Measurements from ENCODE around the gene TSPAN32. TPM values are rescaled to one million over a fixed set of nuclear protein-coding genes. Genes with fewer than 3 reads are reported as not detected.

The TSPAN32 gene
- polyA plus RNA-seq, 1 donor (not counting 4 experiments of a cell fraction or from before 2014, with no cell fraction given): not detected

DNA sequence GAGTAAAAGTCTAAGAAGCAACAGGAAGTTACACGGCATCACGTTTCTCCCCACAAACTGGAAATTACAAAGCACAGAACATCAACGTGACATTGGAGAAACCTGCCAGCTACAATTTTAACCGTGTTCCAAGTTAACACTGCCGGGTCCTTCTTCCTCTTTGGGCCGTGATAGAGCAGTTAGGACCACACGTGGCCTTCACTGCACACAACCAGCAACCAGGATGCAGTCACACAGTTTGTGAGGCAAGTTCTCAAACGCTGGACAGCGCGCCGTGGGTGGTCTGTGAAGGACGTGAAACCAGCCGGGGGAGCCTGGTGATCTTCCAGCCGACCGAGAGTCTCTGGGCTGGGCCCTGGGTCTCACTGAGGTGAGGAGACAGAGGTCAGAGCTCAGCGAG is 14.7 kb upstream of the TSPAN32 start:
- no peaks in the 10 kb centered on the region for H4K20me1 ChIP-seq (ENCODE audit: control insufficient read depth, extremely low read depth, insufficient read depth, low read length)
- FAIRE-seq (no peak), DNase-seq (ENCODE audit: low read depth, low spot score) (no peak)
- H3K9me1 ChIP-seq (ENCODE audit: control insufficient read depth, extremely low read depth, insufficient read depth, low read length): no peaks in the 10 kb centered on the region
- H3K36me3 ChIP-seq (ENCODE audit: control insufficient read depth in 2 of 2, extremely low read depth in 1 of 2, insufficient read depth in 2 of 2, low read length in 2 of 2): no peaks in the 10 kb centered on the region
- no peaks in the 10 kb centered on the region for H3K9me3 ChIP-seq (ENCODE audit: control insufficient read depth, low read depth, low read length)
- no peak overlapping the region for H3K4me2 ChIP-seq (ENCODE audit: control insufficient read depth, extremely low read depth, insufficient read depth, low read depth, low read length)
- H3K4me3 ChIP-seq (ENCODE audit: control insufficient read depth in 2 of 3, extremely low read depth in 1 of 3, insufficient read depth in 2 of 3, low read depth in 1 of 3, low read length in 3 of 3): no peak overlapping the region
- H3K27ac ChIP-seq (ENCODE audit: control insufficient read depth, insufficient read depth, low read length): no peak overlapping the region
- H3K79me2 ChIP-seq (ENCODE audit: control insufficient read depth, insufficient read depth, low read length): no peaks in the 10 kb centered on the region
- no peak overlapping the region for H2AFZ ChIP-seq (ENCODE audit: control insufficient read depth, low read length)
- H3K4me1 ChIP-seq (ENCODE audit: control insufficient read depth, extremely low read depth, insufficient read depth, low read length): no peaks in the 10 kb centered on the region
- TF ChIP-seq, protein P1, sequence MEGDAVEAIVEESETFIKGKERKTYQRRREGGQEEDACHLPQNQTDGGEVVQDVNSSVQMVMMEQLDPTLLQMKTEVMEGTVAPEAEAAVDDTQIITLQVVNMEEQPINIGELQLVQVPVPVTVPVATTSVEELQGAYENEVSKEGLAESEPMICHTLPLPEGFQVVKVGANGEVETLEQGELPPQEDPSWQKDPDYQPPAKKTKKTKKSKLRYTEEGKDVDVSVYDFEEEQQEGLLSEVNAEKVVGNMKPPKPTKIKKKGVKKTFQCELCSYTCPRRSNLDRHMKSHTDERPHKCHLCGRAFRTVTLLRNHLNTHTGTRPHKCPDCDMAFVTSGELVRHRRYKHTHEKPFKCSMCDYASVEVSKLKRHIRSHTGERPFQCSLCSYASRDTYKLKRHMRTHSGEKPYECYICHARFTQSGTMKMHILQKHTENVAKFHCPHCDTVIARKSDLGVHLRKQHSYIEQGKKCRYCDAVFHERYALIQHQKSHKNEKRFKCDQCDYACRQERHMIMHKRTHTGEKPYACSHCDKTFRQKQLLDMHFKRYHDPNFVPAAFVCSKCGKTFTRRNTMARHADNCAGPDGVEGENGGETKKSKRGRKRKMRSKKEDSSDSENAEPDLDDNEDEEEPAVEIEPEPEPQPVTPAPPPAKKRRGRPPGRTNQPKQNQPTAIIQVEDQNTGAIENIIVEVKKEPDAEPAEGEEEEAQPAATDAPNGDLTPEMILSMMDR (optimal IDR thresholded peaks at IDR 0.05 in 1 of 3, IDR thresholded peaks at IDR 0.05 in 1 of 3, conservative IDR thresholded peaks at IDR 0.05 in 1 of 3; ENCODE audit: extremely low read depth in 1 of 3, insufficient read depth in 2 of 3, low read length in 3 of 3): no peak
- no peak overlapping the region for H3K9ac ChIP-seq (ENCODE audit: control insufficient read depth, extremely low read depth, insufficient read depth, low read length)
- peaks cover 18% of the 10 kb centered on the region for H3K27me3 ChIP-seq (ENCODE audit: control insufficient read depth, extremely low read depth, insufficient read depth, low read length)
- dilution Hi-C loops (cut with MboI; ENCODE audit: extremely low pct_ligation_motif_present, low sequenced_read_pairs): no loop called here

DNA sequence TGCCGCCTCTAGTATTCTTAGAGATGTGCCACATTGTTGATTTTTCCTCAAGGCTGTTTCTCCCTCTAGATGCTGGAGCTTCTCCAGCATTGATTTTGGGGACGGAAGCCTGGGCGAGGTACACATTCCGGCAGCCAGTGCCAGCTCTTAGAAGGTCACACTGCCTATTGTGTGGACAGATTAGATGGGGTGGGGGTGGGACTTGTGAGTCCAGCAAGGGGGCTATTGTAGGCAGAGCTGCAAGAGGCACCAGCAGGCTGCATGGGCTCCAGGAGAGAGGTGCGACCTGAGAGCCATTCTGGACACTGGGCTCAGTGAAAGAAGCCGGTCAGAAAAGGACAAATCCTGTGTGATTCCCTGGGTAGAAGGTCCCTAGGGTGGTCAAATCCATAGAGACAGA is 12.5 kb upstream of the TSPAN32 start:
- no peaks in the 10 kb centered on the region for H3K79me2 ChIP-seq (ENCODE audit: control insufficient read depth, insufficient read depth, low read length)
- no peak overlapping the region for H3K9ac ChIP-seq (ENCODE audit: control insufficient read depth, extremely low read depth, insufficient read depth, low read length)
- dilution Hi-C loops (cut with MboI; ENCODE audit: extremely low pct_ligation_motif_present, low sequenced_read_pairs): no loop called here
- no peaks in the 10 kb centered on the region for H4K20me1 ChIP-seq (ENCODE audit: control insufficient read depth, extremely low read depth, insufficient read depth, low read length)
- H3K4me2 ChIP-seq (ENCODE audit: control insufficient read depth, extremely low read depth, insufficient read depth, low read depth, low read length): no peak overlapping the region
- no peaks in the 10 kb centered on the region for H3K36me3 ChIP-seq (ENCODE audit: control insufficient read depth in 2 of 2, extremely low read depth in 1 of 2, insufficient read depth in 2 of 2, low read length in 2 of 2)
- H3K4me1 ChIP-seq (ENCODE audit: control insufficient read depth, extremely low read depth, insufficient read depth, low read length): no peaks in the 10 kb centered on the region
- no peaks in the 10 kb centered on the region for H3K9me1 ChIP-seq (ENCODE audit: control insufficient read depth, extremely low read depth, insufficient read depth, low read length)
- H3K27me3 ChIP-seq (ENCODE audit: control insufficient read depth, extremely low read depth, insufficient read depth, low read length): peaks cover 18% of the 10 kb centered on the region
- no peak overlapping the region for H3K4me3 ChIP-seq (ENCODE audit: control insufficient read depth in 2 of 3, extremely low read depth in 1 of 3, insufficient read depth in 2 of 3, low read depth in 1 of 3, low read length in 3 of 3)
- no peak overlapping the region for H2AFZ ChIP-seq (ENCODE audit: control insufficient read depth, low read length)
- H3K27ac ChIP-seq (ENCODE audit: control insufficient read depth, insufficient read depth, low read length): no peak overlapping the region
- FAIRE-seq (no peak), DNase-seq (ENCODE audit: low read depth, low spot score) (no peak)
- no peaks in the 10 kb centered on the region for H3K9me3 ChIP-seq (ENCODE audit: control insufficient read depth, low read depth, low read length)
- TF ChIP-seq EZH2 (IDR thresholded peaks at IDR 0.05; ENCODE audit: low read length): no peak
- TF ChIP-seq, protein P1 (optimal IDR thresholded peaks at IDR 0.05 in 1 of 3, IDR thresholded peaks at IDR 0.05 in 1 of 3, conservative IDR thresholded peaks at IDR 0.05 in 1 of 3; ENCODE audit: extremely low read depth in 1 of 3, insufficient read depth in 2 of 3, low read length in 3 of 3): no peak

Measured in keratinocyte (primary cell).